Activated T-cell treated with anti-CD3 and anti-CD28 coated beads, Interleukin-2, amount 50 U/mL, for 1 hour (primary cell): ENCODE data around the gene KRT31.
"Not testable (repeated sequence)": the region's sequence is repeated elsewhere in the genome, so short reads cannot be mapped to it uniquely, and the experiment has no call there.

Experiments
- DNase-seq: peaks from one replicate; pipeline ENCODE4 v3.0.0-alpha.2; 2020

The KRT31 gene

DNA sequence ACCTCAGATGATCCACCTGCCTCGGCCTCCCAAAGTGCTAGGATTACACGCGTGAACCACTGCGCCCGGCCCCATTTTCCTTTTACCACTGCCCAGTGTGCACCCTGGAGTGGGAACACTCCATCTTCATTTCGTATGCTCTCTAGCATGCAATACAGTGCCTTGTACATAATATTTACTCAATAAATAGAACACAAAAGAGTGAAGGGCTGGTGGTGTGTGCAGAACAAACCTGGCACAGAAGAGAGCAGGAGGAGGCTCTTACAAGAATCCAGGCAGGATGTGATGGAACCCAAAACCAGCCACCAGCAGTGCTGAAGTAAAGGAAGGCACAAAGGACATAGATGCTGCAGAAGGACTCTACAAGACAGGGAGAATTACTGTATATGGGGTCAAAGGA is 19.7 kb upstream of the KRT31 start:
- no peak for DNase-seq

DNA sequence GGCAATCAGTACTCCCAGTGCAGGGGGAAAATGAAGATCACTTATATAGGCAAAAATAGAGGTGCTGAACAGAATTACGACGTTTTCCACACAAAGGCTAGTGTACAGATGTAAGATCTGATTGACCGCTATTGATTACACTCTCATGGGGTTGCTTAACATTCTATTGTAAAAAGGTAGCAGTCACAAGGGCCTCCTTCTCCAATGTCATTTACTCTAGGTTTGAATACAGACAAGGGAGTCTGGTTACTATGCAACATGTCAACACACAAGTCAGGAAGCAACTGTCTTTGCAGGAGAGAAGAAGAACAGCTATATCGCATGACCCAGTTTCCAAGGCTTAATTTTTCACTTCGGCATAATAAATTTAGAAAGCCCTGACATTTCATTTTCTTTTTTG is 19.1 kb upstream of the KRT31 start:
- DNase-seq, result no peak

DNA sequence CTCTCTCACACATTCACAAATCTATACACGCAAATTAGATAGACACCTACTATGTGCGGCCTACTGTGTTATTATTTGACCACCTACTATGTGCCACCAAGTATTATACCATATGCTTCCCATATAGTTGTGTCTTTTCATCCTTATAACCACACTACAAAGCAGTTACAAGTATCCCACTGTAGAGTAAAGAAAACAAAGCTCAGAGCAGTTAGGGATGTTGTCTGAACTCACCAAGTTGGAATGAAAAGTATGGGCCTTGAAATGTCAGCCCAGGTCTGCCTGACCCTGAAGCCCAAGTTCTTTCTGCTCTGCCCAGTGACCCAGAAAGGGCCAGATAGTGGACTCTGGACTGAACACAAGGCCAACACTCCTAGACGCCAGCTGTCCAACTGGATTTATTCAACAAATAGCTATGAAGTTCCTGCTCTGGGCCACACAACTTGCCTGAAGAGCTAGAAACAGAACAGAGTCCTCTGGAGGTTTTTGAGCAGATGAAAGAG is 18.5 kb upstream of the KRT31 start:
- no peak for DNase-seq

DNA sequence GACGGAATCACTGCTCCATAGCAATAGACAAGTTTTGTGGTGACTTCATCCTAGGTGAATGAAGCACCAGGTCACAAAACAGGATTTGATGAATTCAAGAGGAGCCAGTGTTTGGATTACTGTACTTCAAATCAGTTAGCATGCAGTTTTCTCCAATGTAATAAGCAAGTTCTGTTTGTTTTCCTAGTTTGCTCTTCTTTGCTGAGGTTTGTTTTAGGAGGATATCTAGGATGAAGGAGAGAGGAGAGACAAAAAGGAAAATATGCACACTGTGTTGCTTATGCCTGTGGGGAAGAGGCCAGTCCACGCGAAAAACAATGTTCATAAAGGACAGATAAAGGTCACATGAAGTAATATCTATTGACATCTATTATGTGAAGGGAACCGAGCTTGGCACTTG is 18.0 kb upstream of the KRT31 start:
- DNase-seq, result no peak

DNA sequence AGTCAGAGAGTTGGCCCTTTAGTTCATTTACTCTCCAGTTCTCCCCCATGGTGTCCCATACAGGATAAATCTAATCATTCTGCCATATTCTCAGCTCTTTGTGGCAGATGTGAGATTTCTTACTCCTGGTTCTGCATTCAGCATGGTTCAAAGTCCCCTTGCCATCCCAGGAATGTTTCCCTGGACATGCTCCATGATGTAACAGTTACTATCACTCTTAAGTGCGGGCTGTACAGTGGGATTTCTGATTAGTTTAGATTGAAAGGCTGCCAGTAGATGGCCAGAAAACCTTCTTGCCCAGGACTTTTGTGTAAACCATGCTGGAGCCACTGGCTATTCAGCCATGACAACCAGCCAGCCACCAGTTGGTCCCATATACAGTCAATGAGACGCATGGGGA is 16.6 kb upstream of the KRT31 start:
- no peak for DNase-seq

DNA sequence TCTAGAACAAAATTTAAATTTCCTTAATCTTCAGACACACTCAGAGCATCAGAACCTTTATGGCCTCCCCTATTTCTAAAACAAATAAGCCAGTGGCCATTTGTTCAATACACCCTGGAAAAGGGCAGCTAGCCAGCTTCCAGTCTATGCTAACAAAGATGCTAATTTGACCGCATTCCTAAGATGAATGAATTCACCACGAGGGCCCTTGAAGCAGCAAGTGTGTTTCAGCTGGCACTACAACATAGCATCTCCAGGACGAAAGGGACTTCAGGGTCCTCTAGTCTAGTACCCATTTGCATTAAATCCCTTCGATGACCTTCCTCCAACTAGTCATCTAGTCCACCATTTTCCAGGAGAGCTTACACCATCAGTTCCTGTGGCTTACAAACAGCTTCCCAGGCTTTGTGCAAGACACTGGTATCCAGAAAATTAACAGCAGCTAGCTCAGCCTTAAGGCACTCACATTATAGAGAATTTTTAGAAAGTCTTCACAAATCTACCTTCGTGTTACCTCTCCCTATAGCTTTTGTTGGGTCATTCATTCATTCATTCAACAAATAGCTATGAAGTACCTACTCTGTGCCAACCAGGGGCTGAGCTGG is 16.0 kb upstream of the KRT31 start:
- DNase-seq, result no peak

DNA sequence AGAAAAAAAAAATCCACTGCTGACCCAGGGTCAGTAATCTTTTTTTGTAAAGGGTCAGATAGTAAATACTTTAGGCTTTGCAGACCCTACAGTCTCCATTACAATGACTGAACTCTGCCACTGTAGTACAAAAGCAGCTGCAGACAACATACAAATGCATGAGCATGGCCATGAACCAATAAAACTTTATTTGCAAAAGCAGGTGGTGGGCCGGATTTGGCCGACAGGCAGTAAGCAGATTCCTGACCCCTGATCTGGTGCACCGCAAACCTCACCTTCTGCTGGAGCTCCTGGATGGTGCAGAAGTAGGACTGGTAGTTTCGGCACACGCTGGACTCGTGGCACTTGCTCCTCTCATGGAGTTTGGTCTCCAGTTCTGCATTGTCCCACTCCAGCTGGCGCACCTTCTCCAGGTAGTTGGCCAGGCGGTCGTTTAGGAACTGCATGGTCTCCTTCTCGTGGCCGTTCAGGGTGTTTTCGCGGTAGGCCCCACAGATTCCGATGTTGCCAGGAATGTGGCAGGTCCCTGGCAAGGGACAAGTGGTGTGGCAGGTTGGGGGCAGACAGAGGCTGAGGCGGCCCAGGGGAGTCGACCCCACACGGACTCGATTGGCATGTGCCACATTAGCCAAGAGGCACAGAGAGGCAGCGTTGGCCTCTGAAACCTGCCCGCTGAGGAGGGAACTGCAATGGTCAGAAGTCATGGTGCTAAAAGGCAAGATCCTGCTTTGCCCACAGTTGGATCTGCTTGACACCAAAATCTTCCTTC is 13.8 kb upstream of the KRT31 start:
- no peak for DNase-seq

DNA sequence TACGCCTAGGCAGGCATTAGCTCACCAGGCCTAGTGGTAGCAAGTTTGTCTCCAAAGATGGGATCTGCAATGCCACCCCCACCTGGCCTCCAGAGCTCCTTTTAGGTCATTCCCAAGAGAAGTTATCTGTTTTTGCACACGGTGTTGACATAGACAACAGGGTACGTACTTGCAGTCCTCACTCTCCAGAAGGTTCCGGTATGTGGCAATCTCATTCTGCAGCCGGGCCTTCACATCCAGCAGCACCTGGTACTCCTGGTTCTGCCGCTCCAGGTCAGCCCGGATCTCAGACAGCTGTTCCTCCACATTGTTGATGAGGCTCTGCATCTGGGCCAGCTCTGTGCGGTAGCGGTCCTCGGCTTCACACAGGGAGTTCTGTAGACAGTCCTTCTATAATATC is 9.8 kb upstream of the KRT31 start:
- DNase-seq, result no peak

DNA sequence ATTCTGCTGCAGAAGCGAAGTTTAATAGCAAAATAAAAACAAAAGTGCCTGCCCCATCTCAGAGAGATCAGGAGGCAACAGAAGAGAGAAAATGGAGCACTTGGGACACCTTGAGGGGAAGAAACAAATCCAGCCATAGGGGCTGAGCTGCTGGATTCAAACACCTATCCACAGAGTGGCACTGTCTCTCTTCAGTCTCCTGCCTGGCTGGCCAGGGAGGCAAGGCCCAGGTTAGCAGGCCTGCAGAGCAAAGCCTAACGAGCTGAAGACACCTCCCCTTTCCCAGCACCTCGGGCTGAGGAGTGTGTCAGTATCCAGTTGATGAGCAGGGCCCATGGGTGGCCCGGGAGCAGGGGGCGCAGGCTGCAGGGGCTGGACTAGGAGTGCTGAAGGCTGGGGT is 8.8 kb upstream of the KRT31 start:
- DNase-seq, result no peak

DNA sequence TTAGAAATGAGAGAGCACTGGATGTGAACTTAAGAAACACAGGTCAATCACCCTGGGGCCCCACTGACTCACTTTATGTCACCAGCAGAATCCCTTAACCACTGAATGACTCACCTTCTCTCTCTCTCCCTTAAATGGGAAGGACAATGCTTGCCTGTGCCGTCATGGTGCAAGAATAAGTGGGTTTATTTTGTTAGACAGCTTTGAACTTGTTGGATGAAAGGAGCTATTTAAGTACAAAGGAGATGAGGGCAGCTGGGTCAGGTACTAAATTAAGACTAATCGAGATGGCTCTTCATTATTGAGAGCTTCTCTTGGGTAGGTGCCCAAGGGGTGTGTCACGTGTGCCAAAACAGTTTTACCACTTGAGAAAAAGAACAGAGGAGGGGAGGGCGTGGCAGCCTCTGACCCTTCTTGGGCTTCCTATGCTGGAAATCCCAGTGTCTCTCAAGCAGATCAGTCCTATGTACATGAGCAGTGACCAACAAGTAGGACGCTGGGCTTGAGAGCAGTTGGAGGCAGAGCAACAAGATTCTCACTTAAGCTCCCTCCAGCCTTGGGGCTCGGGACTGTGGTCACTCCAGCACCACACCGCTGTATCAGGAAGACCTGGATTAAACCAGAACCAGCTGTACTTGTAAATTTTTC is 6.7 kb upstream of the KRT31 start:
- no peak for DNase-seq

DNA sequence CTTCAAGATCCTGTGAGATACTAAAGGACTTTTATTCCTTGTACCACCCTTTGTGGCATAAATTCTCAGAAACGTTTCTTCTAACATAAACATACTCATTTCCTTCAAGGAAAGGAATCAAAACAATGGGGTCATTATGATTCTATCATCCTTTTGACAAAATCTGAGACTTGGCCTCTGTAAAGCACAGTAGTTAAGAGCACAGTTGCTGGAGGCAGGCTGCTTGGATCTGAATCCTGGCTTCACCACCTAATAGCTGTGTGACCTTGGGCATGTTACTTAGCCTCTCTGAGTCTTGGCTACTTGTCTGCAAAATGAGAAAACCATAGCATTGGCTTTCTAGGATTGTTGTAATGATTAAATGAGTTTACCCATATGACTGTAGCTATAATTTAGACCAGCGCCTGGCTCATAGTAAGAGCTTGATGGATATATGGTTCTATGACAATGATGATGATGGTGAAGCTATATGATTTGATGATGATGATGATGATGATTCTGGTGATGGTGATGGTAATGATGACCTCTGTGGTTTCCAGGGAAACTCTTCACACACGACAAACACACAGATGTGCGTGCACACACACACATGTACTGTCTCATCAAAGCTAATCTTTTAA is 6.1 kb upstream of the KRT31 start:
- no peak for DNase-seq

DNA sequence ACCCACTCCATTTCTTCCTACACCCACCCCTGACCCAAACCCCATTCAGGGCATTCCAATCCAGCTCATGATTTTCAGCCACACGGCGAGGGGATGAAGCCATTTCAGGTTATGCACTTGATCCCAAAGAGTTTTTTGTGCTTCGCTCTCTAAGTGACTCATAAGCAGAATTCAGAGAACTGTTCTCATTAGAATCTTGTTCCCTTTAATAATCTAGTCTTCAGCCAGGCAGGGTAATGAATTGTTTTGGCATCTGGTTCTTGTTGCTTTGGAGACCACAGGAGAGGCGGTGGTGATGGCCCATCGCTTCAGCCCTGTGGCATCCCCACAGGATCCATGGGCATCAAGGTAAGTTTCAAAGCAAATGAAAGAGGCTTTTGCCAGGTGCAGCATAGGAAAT is 4.8 kb upstream of the KRT31 start:
- DNase-seq, result no peak

DNA sequence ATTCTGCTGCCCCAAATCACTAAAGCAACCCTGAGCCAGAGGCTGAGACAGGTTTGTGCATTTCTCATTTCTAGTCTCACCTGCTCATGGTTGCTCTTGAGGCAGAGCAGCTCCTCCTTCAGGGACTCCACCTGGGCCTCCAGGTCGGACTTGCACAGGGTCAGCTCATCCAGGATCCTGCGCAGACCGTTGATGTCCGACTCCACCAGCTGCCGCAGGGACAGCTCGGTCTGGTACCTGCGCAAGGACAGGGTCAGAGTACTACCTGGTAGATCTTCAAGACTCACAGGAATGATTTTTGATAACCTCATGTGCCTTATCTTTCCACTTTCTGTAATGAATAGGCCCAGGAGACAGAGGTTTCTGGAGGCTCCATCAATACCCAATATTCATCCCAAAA is 1.1 kb downstream of the KRT31 start:
- no peak for DNase-seq

DNA sequence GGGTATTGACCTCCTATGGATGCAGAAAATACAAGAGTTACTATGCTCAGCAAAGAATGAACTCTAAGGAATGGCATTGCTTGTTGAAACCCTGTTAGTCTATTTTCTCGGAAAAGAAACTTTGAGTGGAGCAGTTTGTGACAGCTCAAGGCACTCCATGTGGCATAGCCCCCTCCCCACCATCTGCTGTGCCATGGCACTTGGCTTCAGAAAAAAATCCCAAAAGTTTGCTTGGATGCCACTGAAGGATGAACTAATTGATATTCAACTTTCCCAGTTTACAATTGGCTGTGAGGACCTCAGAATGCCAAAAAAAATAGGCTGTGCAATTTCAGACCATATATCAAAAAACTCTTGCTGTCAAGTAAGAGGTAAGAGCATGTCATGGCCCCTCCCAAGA is 1.8 kb downstream of the KRT31 start:
- DNase-seq, result no peak

DNA sequence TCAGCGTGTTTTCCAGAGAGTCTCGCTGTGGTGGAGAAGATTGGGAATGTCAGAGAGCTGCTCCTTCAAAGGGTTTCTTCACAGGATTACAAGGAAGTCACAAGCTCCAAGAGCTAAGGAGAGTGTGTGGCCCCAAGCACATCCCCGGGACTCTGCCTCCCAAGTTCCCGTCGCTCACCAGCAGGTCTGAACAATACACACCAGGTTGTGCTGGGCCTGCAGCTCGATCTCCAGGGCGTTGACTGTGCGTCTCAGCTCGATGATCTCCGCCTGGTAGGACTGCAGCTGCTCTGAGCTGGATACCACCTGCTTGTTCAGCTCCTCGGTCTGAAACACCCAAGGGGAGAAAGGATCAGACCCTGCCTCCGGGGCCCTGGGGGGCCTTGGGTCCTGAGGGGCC is 2.4 kb downstream of the KRT31 start:
- DNase-seq, result not testable (repeated sequence)

DNA sequence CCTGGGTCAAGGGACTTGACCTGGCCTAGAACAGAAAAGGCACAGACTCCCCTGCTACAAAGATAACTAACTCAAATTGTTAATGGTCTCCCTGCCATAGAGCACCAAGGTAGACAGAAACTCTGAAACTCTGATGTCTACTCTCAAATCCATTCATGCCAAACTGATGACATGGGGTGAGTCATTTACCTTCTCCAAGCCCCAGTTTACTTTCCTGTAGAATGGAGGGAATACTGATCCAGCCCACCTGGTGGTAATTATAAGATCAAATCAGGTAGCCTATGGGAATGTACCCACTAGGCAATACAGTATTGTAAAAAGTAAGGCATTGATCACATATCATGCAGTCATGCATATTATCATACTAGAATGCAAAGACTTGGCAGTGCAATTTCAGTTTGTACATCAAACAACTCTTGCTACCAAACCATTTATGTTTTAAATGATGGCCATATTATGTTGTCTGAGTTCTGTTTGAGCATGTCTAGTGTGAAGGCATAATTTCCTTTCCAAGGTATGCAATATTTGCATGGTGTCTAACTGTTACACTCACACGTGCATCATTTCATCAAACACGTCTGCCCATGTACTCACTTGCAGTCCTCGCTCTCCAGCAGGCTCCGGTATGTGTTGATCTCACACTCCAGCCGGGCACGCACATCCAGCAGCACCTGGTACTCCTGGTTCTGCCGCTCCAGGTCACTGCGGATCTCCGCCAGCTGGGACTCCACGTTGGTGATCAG is 3.0 kb downstream of the KRT31 start:
- DNase-seq, result no peak

DNA sequence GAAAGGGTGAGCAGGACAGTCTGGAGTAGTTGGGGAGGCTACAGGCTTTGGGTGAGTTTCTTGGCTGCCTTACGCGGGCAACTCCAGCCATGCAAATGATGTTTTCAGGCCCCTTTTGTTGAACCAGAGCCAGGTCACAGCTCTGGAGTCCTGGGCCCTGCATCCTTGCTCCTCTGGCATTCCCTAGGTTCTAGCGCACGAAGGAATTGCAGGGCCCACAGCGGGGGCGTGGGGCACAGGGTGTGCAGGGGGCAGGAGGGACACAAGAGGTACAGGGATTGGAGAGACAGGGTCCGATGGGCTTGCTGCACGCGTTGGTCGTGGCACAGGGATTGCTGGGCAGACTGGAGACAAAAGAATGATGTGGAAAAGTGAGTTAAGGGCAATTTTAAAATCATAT is 3.6 kb downstream of the KRT31 start:
- no peak for DNase-seq

DNA sequence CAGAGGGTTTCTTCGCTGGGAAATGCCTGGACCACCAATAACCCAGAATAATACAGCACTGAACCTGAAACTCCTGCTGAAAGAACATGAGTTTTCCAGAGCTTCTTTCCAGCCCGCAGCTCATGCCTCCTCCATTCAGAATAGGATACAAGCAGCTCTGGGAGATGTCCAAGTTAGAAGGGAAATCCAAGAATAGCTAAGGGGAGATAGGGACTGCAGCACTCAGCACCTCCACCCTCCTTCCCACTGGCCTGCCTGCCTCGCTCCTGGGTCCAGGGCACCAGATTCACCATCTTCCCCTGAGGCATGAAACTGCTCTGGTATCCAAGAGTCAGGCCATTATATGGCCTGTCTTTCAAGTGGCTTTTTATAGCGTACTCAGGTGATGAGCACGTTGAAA is 4.1 kb downstream of the KRT31 start:
- DNase-seq, result no peak

DNA sequence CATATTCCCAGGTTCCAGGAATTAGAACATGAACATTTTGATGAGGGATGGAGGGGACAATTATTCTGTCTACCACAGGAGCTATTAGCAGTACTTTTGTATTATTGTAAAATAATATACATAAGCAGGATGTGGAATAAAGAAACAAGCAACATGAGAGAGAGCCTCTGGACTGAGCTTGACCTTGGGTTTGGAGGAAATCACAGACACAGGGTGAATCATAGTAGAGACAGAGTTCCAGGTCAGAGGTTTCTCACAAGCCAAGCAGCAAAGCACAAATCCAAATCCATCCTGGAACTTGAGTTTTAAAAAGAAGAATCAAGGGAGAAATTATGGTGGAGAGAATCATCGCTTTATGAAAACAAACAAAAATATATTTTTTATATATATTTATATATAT is 5.1 kb downstream of the KRT31 start:
- DNase-seq, result no peak

DNA sequence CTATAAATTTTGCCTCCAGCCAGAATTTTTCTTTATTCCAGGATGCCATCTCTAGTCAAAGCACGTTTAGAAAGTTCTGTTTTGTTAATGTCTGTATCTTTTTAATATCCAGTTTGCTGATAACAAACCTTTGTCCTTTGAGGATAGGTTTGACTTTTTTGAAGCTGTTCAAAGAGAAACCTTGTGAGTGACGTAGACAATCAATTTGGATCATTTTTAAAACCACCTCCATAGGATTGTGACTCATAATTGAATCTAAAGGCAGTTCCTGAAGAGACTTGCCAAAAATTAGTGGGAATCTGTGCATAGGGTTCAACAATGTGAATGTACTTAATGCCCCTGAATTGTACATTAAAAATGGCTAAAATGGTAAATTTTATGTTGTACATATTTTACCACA is 5.9 kb downstream of the KRT31 start:
- DNase-seq, result no peak

DNA sequence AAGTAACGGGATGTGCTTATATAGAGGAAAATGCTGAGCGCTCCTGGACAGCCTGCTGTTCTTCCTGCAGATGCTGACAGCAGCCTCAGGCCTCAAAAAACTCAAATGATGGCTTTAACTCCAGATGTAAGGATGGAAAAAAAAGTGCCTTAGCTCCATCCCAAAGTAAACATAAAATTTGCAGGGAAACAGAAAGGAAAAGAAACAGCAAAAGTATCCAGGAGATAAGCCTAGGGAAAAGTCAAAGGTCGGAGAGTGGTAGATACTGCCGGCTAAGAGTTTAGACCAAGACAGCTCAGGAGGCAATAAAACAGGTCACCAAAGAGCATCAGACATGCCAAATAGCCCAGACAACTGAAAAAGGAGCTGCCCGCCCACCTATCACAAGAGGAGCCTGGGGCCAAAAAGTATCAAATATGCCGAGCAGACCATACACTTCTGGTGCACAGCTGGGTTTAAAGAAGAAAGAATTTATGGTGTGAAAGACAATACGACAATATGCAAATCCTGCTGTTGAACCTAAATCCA is 6.9 kb downstream of the KRT31 start:
- DNase-seq, result no peak

DNA sequence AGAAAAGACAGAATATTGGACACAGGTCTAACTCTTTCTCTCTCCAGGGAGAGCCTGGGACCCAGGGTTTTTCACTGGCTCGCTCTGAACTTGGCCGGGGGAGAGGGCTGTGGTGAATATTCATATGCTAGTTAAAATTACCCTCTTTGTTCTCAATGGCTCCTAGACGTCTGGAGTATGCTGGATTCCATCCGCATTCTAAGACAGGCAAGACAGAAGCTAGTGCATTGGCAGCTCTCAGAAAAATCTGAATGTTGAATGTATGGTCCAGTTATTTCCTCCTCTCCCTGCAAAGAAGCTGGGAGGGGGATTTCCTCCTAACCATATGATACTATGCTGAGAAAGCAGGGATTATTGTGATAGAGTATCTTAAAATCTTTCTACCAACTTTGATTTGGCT is 9.7 kb downstream of the KRT31 start:
- DNase-seq, result no peak

DNA sequence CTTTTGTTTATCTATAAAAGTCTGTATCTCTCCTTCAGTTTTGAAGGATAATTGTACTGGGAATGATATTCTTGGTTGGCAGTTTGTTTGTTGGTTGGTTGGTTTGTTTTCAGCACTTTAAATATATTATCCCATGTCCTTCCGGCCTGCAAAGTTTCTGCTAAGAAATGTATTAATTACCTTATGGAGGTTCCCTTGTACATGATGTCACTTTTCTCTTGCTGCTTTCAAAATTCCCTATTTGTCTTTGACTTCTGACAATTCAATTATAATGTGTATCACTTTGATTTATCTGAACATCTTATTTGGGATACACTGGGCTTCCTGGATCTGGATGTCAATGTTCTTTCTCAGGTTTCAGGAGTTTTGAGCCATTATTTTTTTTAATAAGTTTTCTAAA is 11.2 kb downstream of the KRT31 start:
- no peak for DNase-seq
